Measurements from ENCODE around the gene RALBP1.

The RALBP1 gene

GRCh38 chr18:9546468-9546867 lies 71.2 kb downstream of the RALBP1 start:
- no peak for DNase-seq (ENCODE audit: low read depth in 2 of 3, low spot score in 2 of 3)

- DNase-seq (ENCODE audit: low read depth in 2 of 3, low spot score in 2 of 3), result no peak
Measured at GRCh38 chr18:9547782-9548181, 72.5 kb downstream of the RALBP1 start.

- DNase-seq (ENCODE audit: low read depth in 2 of 3, low spot score in 2 of 3), result no peak
Measured at GRCh38 chr18:9549405-9549804, 74.1 kb downstream of the RALBP1 start.

GRCh38 chr18:9550429-9550828 lies 75.1 kb downstream of the RALBP1 start:
- no peak for DNase-seq (ENCODE audit: low read depth in 2 of 3, low spot score in 2 of 3)

GRCh38 chr18:9552191-9552590 lies 76.9 kb downstream of the RALBP1 start:
- no peak for DNase-seq (ENCODE audit: low read depth in 2 of 3, low spot score in 2 of 3)

GRCh38 chr18:9552616-9553015 lies 77.3 kb downstream of the RALBP1 start:
- no peak for DNase-seq (ENCODE audit: low read depth in 2 of 3, low spot score in 2 of 3)

GRCh38 chr18:9557250-9557943 lies 82.1 kb downstream of the RALBP1 start:
- no peak for DNase-seq (ENCODE audit: low read depth in 2 of 3, low spot score in 2 of 3)

- DNase-seq (ENCODE audit: low read depth in 2 of 3, low spot score in 2 of 3), result no peak
Measured at GRCh38 chr18:9558387-9559064, 83.2 kb downstream of the RALBP1 start.

- DNase-seq (ENCODE audit: low read depth in 2 of 3, low spot score in 2 of 3), result no peak
Measured at GRCh38 chr18:9559253-9559652, 83.9 kb downstream of the RALBP1 start.

- no peak for DNase-seq (ENCODE audit: low read depth in 2 of 3, low spot score in 2 of 3)
Measured at GRCh38 chr18:9561759-9562158, 86.4 kb downstream of the RALBP1 start.

- DNase-seq (ENCODE audit: low read depth in 2 of 3, low spot score in 2 of 3), result no peak
Measured at GRCh38 chr18:9562584-9562983, 87.3 kb downstream of the RALBP1 start.

- no peak for DNase-seq (ENCODE audit: low read depth in 2 of 3, low spot score in 2 of 3)
Measured at GRCh38 chr18:9563331-9563730, 88.0 kb downstream of the RALBP1 start.

GRCh38 chr18:9565407-9565806 lies 90.1 kb downstream of the RALBP1 start:
- no peak for DNase-seq (ENCODE audit: low read depth in 2 of 3, low spot score in 2 of 3)

- no peak for DNase-seq (ENCODE audit: low read depth in 2 of 3, low spot score in 2 of 3)
Measured at GRCh38 chr18:9568186-9568585, 92.9 kb downstream of the RALBP1 start.

- DNase-seq (ENCODE audit: low read depth in 2 of 3, low spot score in 2 of 3), result no peak
Measured at GRCh38 chr18:9569178-9569577, 93.9 kb downstream of the RALBP1 start.

GRCh38 chr18:9570255-9570654 lies 94.9 kb downstream of the RALBP1 start:
- DNase-seq (ENCODE audit: low read depth in 2 of 3, low spot score in 2 of 3), result no peak

GRCh38 chr18:9571546-9571945 lies 96.2 kb downstream of the RALBP1 start:
- DNase-seq (ENCODE audit: low read depth in 2 of 3, low spot score in 2 of 3), result no peak

GRCh38 chr18:9574473-9575115 lies 99.3 kb downstream of the RALBP1 start:
- DNase-seq (ENCODE audit: low read depth in 2 of 3, low spot score in 2 of 3), result no peak

GRCh38 chr18:9575558-9575957 lies 100.2 kb downstream of the RALBP1 start:
- no peak for DNase-seq (ENCODE audit: low read depth in 2 of 3, low spot score in 2 of 3)

- no peak for DNase-seq (ENCODE audit: low read depth in 2 of 3, low spot score in 2 of 3)
Measured at GRCh38 chr18:9577361-9577760, 102.0 kb downstream of the RALBP1 start.

GRCh38 chr18:9578306-9578705 lies 103.0 kb downstream of the RALBP1 start:
- DNase-seq (ENCODE audit: low read depth in 2 of 3, low spot score in 2 of 3), result no peak

- DNase-seq (ENCODE audit: low read depth in 2 of 3, low spot score in 2 of 3), result no peak
Measured at GRCh38 chr18:9581667-9582066, 106.4 kb downstream of the RALBP1 start.

Data from activated CD8-positive, alpha-beta memory T cell treated with anti-CD3 and anti-CD28 coated beads for 48 hours (primary cell).